ENCODE data around the gene ENPP5.
A peak's percentile ranks its signal among the peaks of the same experiment; 100 is the strongest.

ENPP5 gene

DNA sequence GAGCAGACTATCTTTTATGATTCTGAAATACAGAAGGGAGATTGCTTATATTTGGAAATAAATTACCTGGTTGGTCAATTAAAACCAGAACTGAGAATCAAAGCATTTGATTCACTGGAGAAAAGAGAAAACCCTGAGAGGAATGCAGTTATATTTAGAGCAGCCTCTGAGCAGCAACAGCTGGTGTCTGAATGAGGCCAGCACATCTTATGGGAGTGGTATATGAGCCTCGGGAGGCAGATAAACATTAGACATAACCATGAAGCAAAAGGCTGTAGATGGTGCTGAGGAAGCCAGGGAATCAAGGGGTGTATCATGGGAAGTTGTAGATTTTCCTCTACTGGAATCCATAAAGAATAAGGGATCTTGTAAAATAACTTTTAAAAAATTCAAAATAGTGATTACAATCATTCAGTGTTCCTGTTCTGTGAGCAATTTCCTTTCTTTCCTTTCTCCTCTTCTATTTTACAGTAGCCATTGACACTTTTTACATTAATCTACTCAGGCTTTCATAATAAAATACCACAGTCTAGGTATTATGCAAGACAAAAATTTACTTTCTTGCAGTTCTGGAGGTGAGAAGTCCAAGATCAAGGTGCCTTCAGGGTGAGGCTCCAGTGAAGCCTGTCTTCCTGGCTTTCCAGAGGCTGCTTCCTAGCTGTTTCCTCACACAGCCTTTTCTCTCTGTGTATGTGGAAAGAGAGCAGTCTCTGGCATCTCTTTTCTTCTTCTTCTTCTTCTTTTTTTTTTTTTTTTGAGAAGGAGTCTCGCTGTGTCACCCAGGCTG is 32.8 kb upstream of the ENPP5 start:
- no peak for TF ChIP-seq JUND (IDR thresholded peaks at IDR 0.05; ENCODE audit: low read depth)
- in situ Hi-C loops (cut with HindIII; ENCODE audit: low pct_unique_long_range_greater_than_20kb, low sequenced_read_pairs), result no loop called here

DNA sequence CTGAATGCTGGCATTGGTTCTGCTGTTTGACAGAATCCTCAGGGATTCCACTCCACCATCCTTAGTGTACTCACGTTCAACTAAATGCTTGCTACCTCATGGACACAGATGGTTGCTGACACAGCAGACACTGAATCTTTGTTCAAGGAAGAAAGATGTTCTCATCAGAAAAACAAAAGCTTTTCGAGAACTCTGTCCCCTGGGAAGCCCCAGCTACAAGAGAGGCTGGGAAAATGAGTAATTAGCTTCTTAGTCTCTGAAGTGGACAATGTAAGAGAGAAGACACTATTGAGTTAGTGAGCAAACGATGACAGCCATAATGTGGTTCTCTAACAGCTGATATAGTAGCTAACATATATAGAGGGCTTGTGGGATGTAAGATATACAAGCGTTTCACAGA is 30.9 kb upstream of the ENPP5 start:
- in situ Hi-C loops (cut with HindIII; ENCODE audit: low pct_unique_long_range_greater_than_20kb, low sequenced_read_pairs), result no loop called here
- DNase-seq (ENCODE audit: low read depth in 1 of 2, low spot score in 1 of 2), result no peak
- no peak for TF ChIP-seq JUND (IDR thresholded peaks at IDR 0.05; ENCODE audit: low read depth)

More for the DNA sequence above, 32.8 kb upstream of the ENPP5 start:
- DNase-seq (ENCODE audit: low read depth in 1 of 2, low spot score in 1 of 2), result no peak

DNA sequence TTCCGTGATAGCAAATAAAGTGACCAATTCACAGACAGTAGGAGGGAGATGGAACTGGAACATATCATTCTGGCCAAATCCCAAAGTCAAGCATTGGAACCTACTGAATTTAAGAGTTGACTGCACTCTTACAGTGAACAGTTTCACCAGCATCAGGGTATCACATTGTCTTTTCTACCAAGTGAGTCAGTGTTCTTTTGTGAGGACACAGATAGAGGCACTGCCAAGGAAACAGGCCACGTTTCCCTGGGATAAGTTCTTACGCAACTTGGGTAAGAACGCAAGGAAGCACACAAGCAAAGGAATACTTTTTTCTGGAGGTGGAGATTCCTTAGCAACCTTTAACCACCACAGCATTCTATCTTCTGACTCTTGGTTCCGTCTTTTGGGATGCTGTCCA is 28.6 kb upstream of the ENPP5 start:
- in situ Hi-C loops (cut with HindIII; ENCODE audit: low pct_unique_long_range_greater_than_20kb, low sequenced_read_pairs), result no loop called here
- no peak for TF ChIP-seq JUND (IDR thresholded peaks at IDR 0.05; ENCODE audit: low read depth)

DNA sequence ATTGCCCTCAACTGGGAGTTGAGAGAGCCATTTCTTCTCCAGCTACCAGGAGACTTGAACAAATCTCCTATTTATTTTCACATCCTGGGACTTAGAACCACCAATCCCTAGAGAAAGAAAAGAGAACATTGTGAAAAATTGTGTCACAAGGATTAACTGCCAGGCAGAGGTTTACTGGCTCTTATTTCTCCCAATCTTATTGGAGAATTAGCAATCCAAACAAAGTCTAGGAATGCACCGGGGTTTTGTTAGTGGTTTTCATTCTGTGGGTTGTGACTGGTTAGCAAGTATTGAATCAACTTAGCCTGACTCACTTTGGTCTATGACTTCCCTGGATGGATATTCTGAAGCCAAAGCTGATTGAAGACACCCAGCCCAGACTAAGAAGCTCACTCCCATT is 21.2 kb upstream of the ENPP5 start:
- TF ChIP-seq JUND (IDR thresholded peaks at IDR 0.05; ENCODE audit: low read depth), result no peak
- in situ Hi-C loops (cut with HindIII; ENCODE audit: low pct_unique_long_range_greater_than_20kb, low sequenced_read_pairs), result no loop called here

More for the DNA sequence above, 28.6 kb upstream of the ENPP5 start:
- DNase-seq (ENCODE audit: low read depth in 1 of 2, low spot score in 1 of 2), result no peak

DNA sequence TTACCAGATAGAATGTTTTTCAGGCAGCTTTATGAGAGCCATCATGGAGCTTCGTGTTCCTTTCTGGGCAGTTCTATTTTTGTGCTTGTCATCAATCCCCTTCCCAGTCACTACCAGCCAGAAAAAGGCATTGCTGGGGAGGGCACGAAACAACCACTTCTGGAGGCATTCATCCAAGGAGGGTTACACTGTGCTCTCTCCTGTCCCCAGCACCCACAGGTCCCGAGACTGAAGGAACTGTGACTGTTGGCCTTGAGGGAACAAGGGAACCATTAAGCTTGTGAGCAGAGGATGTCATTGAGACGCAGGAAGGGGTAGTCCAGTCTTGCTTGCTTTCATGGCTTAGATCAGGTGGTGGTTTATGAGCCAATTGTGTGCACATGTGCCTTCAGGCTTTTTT is 20.1 kb upstream of the ENPP5 start:
- in situ Hi-C loops (cut with HindIII; ENCODE audit: low pct_unique_long_range_greater_than_20kb, low sequenced_read_pairs), result no loop called here
- TF ChIP-seq JUND (IDR thresholded peaks at IDR 0.05; ENCODE audit: low read depth), result no peak
- DNase-seq (ENCODE audit: low read depth in 1 of 2, low spot score in 1 of 2), result no peak

More for the DNA sequence above, 21.2 kb upstream of the ENPP5 start:
- DNase-seq (ENCODE audit: low read depth in 1 of 2, low spot score in 1 of 2), result peak in 1 of 2 experiments; percentile 10

DNA sequence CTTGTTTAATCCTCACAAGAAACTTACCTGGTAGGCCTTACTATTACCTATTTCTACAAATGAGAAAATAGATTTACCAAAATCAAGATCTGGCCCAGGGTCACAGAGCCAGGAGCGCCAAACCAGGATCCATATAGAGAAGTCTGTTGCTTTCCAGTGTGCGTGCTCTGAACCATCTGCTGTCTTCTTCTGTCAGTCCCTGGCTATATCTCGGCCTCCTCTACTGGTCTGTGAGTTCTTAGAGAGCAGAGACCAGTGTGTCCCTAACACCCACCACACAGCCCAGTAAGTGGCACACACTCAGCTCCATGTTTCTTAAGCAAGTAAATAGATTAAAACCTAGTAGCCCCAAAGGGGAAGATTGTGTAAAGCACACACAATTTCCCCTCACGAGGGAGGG is 18.9 kb upstream of the ENPP5 start:
- TF ChIP-seq JUND (IDR thresholded peaks at IDR 0.05; ENCODE audit: low read depth), result no peak
- in situ Hi-C loops (cut with HindIII; ENCODE audit: low pct_unique_long_range_greater_than_20kb, low sequenced_read_pairs), result no loop called here
- no peak for DNase-seq (ENCODE audit: low read depth in 1 of 2, low spot score in 1 of 2)

DNA sequence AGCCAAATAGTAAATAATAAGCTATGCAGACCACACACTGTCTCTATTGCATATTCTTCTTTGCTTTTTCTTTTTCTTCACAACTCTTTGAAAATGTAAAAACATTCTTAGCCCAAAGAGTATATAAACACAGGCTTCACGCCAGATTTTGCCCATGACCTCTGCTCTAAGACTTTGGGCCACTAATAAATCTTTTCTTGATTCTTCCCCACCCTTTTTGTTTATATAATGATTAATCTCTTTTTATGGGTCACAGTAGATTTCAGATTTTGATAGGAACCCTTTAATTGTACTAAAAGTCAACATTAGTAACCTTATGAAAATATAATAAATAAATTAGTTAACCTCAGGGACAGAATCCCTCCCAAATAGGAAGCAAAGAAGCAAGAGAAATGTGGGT is 15.8 kb upstream of the ENPP5 start:
- no peak for DNase-seq (ENCODE audit: low read depth in 1 of 2, low spot score in 1 of 2)
- no peak for TF ChIP-seq JUND (IDR thresholded peaks at IDR 0.05; ENCODE audit: low read depth)
- in situ Hi-C loops (cut with HindIII; ENCODE audit: low pct_unique_long_range_greater_than_20kb, low sequenced_read_pairs), result no loop called here

DNA sequence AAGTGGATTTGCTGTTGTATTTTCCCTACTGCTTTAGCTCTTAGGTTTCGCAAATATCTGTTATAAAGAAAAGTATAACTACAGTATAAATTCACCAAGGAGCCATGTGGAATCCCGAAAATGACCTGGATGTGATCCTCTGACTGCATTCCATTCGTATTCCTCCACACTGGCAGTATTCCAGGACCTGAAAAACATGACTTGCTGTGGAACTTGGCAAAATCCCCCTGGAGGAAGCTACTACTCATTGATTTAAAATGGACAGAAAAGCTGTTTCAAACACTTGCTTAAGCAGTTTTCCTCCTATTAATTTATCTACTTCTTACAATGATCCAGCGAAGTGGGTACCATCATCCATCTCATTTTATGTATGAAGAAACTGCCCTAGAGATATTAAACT is 13.3 kb upstream of the ENPP5 start:
- TF ChIP-seq JUND (IDR thresholded peaks at IDR 0.05; ENCODE audit: low read depth), result no peak
- in situ Hi-C loops (cut with HindIII; ENCODE audit: low pct_unique_long_range_greater_than_20kb, low sequenced_read_pairs), result no loop called here
- peak in 1 of 2 experiments; percentile 60 for DNase-seq (ENCODE audit: low read depth in 1 of 2, low spot score in 1 of 2)

DNA sequence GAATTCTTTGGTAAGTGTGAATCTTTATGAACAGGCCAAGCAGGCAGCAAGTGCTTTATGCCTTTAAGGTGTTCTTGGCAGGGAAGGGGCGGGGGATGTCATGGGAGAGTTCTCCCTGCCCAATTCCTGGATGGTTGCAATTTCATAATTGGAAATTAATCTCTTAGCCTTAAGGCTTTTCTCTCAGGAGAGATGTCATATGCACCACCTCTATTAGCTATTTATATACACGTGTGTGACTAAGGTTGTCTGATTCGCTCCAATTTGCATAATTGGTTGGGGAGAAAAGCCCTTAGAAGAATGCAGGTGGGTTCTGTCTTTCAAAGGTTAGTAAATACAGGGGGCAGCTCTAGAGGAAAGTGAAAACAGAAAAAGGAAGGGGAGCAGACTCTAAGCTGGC is 5.2 kb upstream of the ENPP5 start:
- TF ChIP-seq JUND (IDR thresholded peaks at IDR 0.05; ENCODE audit: low read depth), result no peak
- DNase-seq (ENCODE audit: low read depth in 1 of 2, low spot score in 1 of 2), result no peak
- in situ Hi-C loops (cut with HindIII; ENCODE audit: low pct_unique_long_range_greater_than_20kb, low sequenced_read_pairs), result no loop called here

DNA sequence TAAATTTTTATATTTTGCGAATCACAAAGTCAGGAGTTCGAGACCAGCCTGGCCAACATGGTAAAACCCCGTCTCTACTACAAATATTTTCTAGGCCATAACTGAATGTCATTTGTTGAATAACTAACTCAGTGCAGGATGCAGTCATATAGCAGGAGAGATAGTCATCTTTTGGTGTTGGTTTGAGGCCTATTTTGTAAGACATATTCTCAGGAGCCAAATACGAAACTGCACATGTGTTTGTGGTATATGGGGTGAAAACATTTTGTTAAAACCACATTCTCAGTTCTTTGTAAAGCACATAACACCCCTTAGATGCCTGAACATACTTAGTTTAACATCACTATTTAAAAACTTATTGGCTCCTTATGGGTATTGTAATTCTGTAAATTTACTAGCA is 4.7 kb upstream of the ENPP5 start:
- in situ Hi-C loops (cut with HindIII; ENCODE audit: low pct_unique_long_range_greater_than_20kb, low sequenced_read_pairs), result no loop called here
- TF ChIP-seq JUND (IDR thresholded peaks at IDR 0.05; ENCODE audit: low read depth), result no peak

DNA sequence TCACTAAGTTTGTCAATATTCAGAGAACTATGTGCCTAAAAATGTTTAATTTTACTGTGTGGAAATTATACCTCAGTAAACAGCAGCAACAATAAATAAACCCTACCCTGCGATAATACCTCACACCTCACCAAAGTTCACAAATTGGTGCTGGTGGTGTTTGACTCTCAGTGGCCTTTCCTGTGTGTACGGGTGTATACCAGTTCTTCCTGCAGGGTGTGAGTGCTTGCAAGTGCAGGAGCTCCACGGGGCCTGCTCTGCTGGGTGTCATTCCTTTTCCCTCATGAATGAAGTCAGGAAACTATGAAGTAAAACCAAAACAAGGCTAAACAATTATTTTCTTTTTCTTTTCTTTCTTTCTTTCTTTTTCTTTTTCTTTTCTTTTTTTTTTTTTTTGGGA is 4.1 kb upstream of the ENPP5 start:
- in situ Hi-C loops (cut with HindIII; ENCODE audit: low pct_unique_long_range_greater_than_20kb, low sequenced_read_pairs), result no loop called here
- TF ChIP-seq JUND (IDR thresholded peaks at IDR 0.05; ENCODE audit: low read depth), result no peak

More for the DNA sequence above, 4.7 kb upstream of the ENPP5 start:
- no peak for DNase-seq (ENCODE audit: low read depth in 1 of 2, low spot score in 1 of 2)

DNA sequence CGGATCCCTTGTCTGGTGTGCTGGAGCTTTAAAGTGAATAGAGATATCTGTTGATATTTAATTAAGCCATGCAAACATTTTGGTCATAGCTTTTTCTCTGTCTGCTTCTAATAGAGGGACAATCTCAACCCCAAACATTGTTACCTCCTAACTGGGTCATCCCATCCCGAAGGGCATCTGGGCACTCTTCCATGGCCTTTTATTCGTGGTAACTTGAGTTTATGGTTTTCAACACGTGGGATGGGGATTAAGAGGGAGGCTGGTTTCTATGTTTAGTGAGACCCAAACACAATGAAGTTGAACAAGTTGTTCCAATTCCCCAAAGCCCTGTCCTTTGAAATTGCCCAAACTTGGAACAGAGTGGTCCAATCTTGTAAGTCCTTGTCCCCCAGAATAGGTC is 1.4 kb upstream of the ENPP5 start:
- no peak for DNase-seq (ENCODE audit: low read depth in 1 of 2, low spot score in 1 of 2)
- no peak for TF ChIP-seq JUND (IDR thresholded peaks at IDR 0.05; ENCODE audit: low read depth)
- in situ Hi-C loops (cut with HindIII; ENCODE audit: low pct_unique_long_range_greater_than_20kb, low sequenced_read_pairs), result no loop called here

More for the DNA sequence above, 4.1 kb upstream of the ENPP5 start:
- DNase-seq (ENCODE audit: low read depth in 1 of 2, low spot score in 1 of 2), result no peak

DNA sequence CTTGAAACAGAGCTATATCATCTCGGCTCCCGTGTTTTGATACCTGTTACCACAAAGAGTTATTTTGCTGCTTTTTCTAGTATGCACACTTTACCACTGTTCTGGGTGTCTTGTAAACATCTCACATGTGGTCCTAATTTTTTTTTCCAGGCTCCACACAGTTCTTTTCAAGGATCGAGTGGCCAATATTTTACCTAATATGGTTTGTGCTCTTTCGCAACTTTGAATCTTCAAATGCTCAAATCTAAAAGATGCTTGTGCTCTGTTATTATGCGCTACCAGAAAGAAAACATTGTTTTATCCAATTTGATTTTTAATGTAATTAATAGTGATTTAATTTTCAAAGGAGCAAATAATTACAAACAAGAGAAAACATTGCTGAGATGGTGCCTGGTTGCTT is 10.7 kb downstream of the ENPP5 start:
- DNase-seq (ENCODE audit: low read depth in 1 of 2, low spot score in 1 of 2), result no peak
- in situ Hi-C loops (cut with HindIII; ENCODE audit: low pct_unique_long_range_greater_than_20kb, low sequenced_read_pairs), result no loop called here
- no peak for TF ChIP-seq JUND (IDR thresholded peaks at IDR 0.05; ENCODE audit: low read depth)

DNA sequence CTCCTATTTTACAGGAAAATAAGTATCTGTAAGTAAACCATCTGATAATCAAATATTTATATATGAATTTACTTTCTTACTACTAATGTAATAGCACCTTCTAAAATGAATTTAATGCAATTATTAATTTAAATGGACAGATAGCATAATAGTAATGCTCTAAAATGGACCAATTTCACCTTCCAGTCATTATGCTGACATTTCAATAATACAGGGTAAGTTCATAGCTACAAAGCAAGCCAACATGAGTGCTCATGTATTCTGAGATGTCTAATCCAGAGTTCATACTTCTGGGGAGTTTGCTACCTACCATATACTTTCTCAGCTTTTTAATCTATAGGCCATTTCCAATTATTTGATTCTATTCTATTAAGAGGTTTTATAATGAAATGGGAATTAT is 11.6 kb downstream of the ENPP5 start:
- DNase-seq (ENCODE audit: low read depth in 1 of 2, low spot score in 1 of 2), result no peak
- in situ Hi-C loops (cut with HindIII; ENCODE audit: low pct_unique_long_range_greater_than_20kb, low sequenced_read_pairs), result no loop called here
- TF ChIP-seq JUND (IDR thresholded peaks at IDR 0.05; ENCODE audit: low read depth), result no peak
